Stomach (tissue), 4 donors: Measurements from ENCODE around the gene SPOUT1.

ENCODE experiments used
- POLR2A ChIP-seq, 4 donors: fragments of 450-650 bp; IDR thresholded peaks; one replicate each; pipeline ENCODE4 v1.6.1; 2016; ENCODE audit warnings: antibody characterized with exemption in 4 of 4, control low read depth in 2 of 4, mild to moderate bottlenecking in 1 of 4, moderate library complexity in 1 of 4
- TF ChIP-seq, protein P1 (sequence below), 7 experiments: fragments of 450-650 bp in 4 of 7; fragments of 200-600 bp in 3 of 7; sonication (generic) in 3 of 7; IDR thresholded peaks; one replicate each; pipeline ENCODE4 v1.5.1; 2016 to 2019; ENCODE audit warnings: antibody characterized with exemption in 7 of 7, control low read depth in 2 of 7, mild to moderate bottlenecking in 1 of 7

DNA sequence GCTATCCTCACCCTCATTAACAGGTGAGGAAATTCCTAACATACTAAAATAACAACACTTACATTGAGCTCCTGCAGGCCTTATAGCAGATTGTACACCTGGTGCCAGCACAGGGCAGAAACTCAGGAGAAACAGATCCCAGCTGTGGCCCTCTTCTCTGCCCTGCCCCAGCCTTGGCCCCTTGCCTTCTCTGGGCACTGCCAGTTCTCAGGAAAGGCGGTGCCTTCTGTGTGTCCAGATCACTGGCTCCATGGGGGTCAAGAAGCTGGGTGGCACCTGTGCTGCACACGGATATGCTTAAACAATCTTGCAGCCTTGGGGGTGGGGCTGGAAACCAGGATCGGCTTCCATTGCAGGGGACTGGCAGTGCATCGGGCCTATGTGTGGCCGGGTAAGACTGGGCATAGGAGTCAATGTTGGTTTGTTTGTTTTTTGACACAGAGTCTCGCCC lies 32.8 kb upstream of the SPOUT1 start:
- TF ChIP-seq POLR2A (IDR thresholded peaks at IDR 0.05), result no peak
- TF ChIP-seq, protein P1, sequence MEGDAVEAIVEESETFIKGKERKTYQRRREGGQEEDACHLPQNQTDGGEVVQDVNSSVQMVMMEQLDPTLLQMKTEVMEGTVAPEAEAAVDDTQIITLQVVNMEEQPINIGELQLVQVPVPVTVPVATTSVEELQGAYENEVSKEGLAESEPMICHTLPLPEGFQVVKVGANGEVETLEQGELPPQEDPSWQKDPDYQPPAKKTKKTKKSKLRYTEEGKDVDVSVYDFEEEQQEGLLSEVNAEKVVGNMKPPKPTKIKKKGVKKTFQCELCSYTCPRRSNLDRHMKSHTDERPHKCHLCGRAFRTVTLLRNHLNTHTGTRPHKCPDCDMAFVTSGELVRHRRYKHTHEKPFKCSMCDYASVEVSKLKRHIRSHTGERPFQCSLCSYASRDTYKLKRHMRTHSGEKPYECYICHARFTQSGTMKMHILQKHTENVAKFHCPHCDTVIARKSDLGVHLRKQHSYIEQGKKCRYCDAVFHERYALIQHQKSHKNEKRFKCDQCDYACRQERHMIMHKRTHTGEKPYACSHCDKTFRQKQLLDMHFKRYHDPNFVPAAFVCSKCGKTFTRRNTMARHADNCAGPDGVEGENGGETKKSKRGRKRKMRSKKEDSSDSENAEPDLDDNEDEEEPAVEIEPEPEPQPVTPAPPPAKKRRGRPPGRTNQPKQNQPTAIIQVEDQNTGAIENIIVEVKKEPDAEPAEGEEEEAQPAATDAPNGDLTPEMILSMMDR (IDR thresholded peaks at IDR 0.05), result no peak
